ENCODE measurements around the gene BTG2. TPM values are rescaled to one million over a fixed set of nuclear protein-coding genes. Genes with fewer than 3 reads are reported as not detected.

BTG2 gene
- total RNA-seq, 3 donors from 2014 or later (not counting 1 experiment from before 2014, with no cell fraction given) = 499 to 1,024 (median 851) TPM

DNA sequence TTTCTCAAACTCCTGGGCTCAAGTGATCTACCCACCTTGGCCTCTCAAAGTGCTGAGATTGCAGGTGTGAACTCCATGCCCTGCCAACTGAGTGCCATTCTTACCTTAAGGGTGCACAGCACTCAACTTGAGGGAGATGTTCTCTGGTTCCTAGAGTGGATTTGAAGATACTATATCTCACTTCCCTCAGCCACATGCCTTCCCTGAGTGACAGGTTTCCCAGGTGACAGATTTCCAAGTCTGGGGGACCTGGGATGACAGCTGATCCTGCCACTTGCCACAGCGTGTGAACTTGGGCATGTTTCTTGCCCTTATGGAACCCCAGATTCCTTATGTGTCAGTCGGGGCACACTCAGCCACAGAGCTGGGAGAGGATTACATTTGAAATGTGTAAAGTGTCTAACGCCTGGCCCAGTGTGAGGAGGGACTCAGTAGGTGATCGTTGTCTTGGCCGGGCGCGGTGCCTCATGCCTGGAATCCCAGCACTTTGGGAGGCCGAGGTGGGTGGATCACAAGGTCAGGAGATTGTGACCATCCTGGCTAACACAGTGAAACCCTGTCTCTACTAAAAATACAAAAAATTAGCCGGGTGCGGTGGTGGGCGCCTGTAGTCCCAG is 29.6 kb upstream of the BTG2 start:
- ATAC-seq = no peak
- H3K27me3 Mint-ChIP-seq (ENCODE audit: low read depth in 2 of 2) = no peaks in the 10 kb centered on the region
- H3K36me3 Mint-ChIP-seq = no peaks in the 10 kb centered on the region
- DNase-seq = no peak
- peak overlapping the region in 1 of 2 donors; percentile 47 for H3K27ac Mint-ChIP-seq
- no peaks in the 10 kb centered on the region for H3K36me3 ChIP-seq (ENCODE audit: control insufficient read depth, insufficient read depth, low read length)
- no peaks in the 10 kb centered on the region for H3K27me3 ChIP-seq (ENCODE audit: control insufficient read depth, insufficient read depth, low read length)
- H3K4me1 ChIP-seq (ENCODE audit: control insufficient read depth, insufficient read depth, low read length) = peaks cover 50% of the 10 kb centered on the region
- TF ChIP-seq, protein P1, sequence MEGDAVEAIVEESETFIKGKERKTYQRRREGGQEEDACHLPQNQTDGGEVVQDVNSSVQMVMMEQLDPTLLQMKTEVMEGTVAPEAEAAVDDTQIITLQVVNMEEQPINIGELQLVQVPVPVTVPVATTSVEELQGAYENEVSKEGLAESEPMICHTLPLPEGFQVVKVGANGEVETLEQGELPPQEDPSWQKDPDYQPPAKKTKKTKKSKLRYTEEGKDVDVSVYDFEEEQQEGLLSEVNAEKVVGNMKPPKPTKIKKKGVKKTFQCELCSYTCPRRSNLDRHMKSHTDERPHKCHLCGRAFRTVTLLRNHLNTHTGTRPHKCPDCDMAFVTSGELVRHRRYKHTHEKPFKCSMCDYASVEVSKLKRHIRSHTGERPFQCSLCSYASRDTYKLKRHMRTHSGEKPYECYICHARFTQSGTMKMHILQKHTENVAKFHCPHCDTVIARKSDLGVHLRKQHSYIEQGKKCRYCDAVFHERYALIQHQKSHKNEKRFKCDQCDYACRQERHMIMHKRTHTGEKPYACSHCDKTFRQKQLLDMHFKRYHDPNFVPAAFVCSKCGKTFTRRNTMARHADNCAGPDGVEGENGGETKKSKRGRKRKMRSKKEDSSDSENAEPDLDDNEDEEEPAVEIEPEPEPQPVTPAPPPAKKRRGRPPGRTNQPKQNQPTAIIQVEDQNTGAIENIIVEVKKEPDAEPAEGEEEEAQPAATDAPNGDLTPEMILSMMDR (IDR thresholded peaks at IDR 0.05) = no peak
- no peak overlapping the region for H3K4me3 Mint-ChIP-seq
- no peak overlapping the region for H3K27ac ChIP-seq (ENCODE audit: low read length)
- no peak overlapping the region for H3K4me3 ChIP-seq (ENCODE audit: low read length)
- H3K4me1 Mint-ChIP-seq = peaks cover 17 to 39% of the 10 kb centered on the region in 2 donors
- intact Hi-C loops (cut with micrococcal nuclease) = no loop called here
- 86% methylated on average over 11 of the region's 11 CpGs for WGBS (ENCODE audit: insufficient coverage)
- no peaks in the 10 kb centered on the region for H3K9me3 Mint-ChIP-seq
- no peaks in the 10 kb centered on the region for H3K9me3 ChIP-seq (ENCODE audit: control insufficient read depth, insufficient read depth, low read length)

GRCh38 chr1:203276408-203276807 is 28.9 kb upstream of the BTG2 start:
- Mint-ChIP-seq H3K4me3 (no peak overlapping the region), H3K36me3 (no peaks in the 10 kb centered on the region), H3K9me3 (no peaks in the 10 kb centered on the region), H3K4me1 (peaks cover 17 to 39% of the 10 kb centered on the region in 2 donors), H3K27me3 (ENCODE audit: low read depth in 2 of 2) (no peaks in the 10 kb centered on the region), H3K27ac (no peak overlapping the region)
- Histone ChIP-seq H3K4me1 (ENCODE audit: control insufficient read depth, insufficient read depth, low read length) (peaks cover 44% of the 10 kb centered on the region), H3K4me3 (ENCODE audit: low read length) (no peak overlapping the region), H3K27me3 (ENCODE audit: control insufficient read depth, insufficient read depth, low read length) (no peaks in the 10 kb centered on the region), H3K27ac (ENCODE audit: low read length) (no peak overlapping the region), H3K9me3 (ENCODE audit: control insufficient read depth, insufficient read depth, low read length) (no peaks in the 10 kb centered on the region), H3K36me3 (ENCODE audit: control insufficient read depth, insufficient read depth, low read length) (no peaks in the 10 kb centered on the region)
- DNase-seq (no peak), ATAC-seq (no peak)
- intact Hi-C loops (cut with micrococcal nuclease) = no loop called here
- WGBS (ENCODE audit: insufficient coverage) = 78% methylated on average over 4 of the region's 5 CpGs
- TF ChIP-seq, protein P1 (IDR thresholded peaks at IDR 0.05) = no peak

- Mint-ChIP-seq H3K4me3 (no peak overlapping the region), H3K27me3 (ENCODE audit: low read depth in 2 of 2) (no peaks in the 10 kb centered on the region), H3K4me1 (peaks cover 17 to 39% of the 10 kb centered on the region in 2 donors), H3K9me3 (no peaks in the 10 kb centered on the region), H3K27ac (no peak overlapping the region), H3K36me3 (no peaks in the 10 kb centered on the region)
- no peaks in the 10 kb centered on the region for H3K27me3 ChIP-seq (ENCODE audit: control insufficient read depth, insufficient read depth, low read length)
- no peak overlapping the region for H3K27ac ChIP-seq (ENCODE audit: low read length)
- peaks cover 44% of the 10 kb centered on the region for H3K4me1 ChIP-seq (ENCODE audit: control insufficient read depth, insufficient read depth, low read length)
- intact Hi-C loops (cut with micrococcal nuclease) = no loop called here
- no peaks in the 10 kb centered on the region for H3K36me3 ChIP-seq (ENCODE audit: control insufficient read depth, insufficient read depth, low read length)
- WGBS (ENCODE audit: insufficient coverage) = 91% methylated on average over 9 of the region's 9 CpGs
- ATAC-seq (no peak), DNase-seq (peak in 1 of 2 donors; percentile 49)
- TF ChIP-seq, protein P1 (IDR thresholded peaks at IDR 0.05) = no peak
- H3K9me3 ChIP-seq (ENCODE audit: control insufficient read depth, insufficient read depth, low read length) = no peaks in the 10 kb centered on the region
- no peak overlapping the region for H3K4me3 ChIP-seq (ENCODE audit: low read length)
Measured at GRCh38 chr1:203276916-203277545, 28.3 kb upstream of the BTG2 start.

Data from natural killer cell (primary cell).